Parathyroid adenoma (tissue), 2 donors: ENCODE measurements around the gene RNF121.

ENCODE experiments used
- H2AFZ ChIP-seq: fragments of 300-600 bp; sonication (generic); one replicate; pipeline ENCODE4 v1.7.0; 2017; ENCODE audit warnings: antibody characterized with exemption, mild to moderate bottlenecking
- H3K27ac ChIP-seq: fragments of 300-600 bp; sonication (generic); one replicate; pipeline ENCODE4 v1.7.0; 2017
- H3K27me3 ChIP-seq: fragments of 300-600 bp; sonication (generic); one replicate; pipeline ENCODE4 v1.7.0; 2017; ENCODE audit warnings: low read length; ENCODE audit not compliant: control insufficient read depth, insufficient read depth
- H3K36me3 ChIP-seq: fragments of 300-600 bp; sonication (generic); one replicate; pipeline ENCODE4 v1.7.0; 2017; ENCODE audit warnings: low read length; ENCODE audit not compliant: control insufficient read depth, insufficient read depth
- H3K4me1 ChIP-seq: fragments of 300-600 bp; sonication (generic); one replicate; pipeline ENCODE4 v1.7.0; 2017; ENCODE audit warnings: control low read depth
- H3K4me2 ChIP-seq: fragments of 300-600 bp; sonication (generic); one replicate; pipeline ENCODE4 v1.7.0; 2017; ENCODE audit warnings: low read length
- H3K4me3 ChIP-seq: fragments of 300-600 bp; sonication (generic); one replicate; pipeline ENCODE4 v1.7.0; 2017; ENCODE audit warnings: low read depth, low read length
- H3K79me2 ChIP-seq: fragments of 300-600 bp; sonication (generic); one replicate; pipeline ENCODE4 v1.7.0; 2017; ENCODE audit warnings: control low read depth
- H3K9ac ChIP-seq: fragments of 300-600 bp; sonication (generic); one replicate; pipeline ENCODE4 v1.7.0; 2017; ENCODE audit warnings: mild to moderate bottlenecking
- H3K9me3 ChIP-seq: fragments of 300-600 bp; sonication (generic); one replicate; pipeline ENCODE4 v1.7.0; 2017; ENCODE audit warnings: low read length; ENCODE audit not compliant: control insufficient read depth
- CTCF ChIP-seq: fragments of 300-600 bp; sonication (generic); IDR thresholded peaks from one replicate; pipeline ENCODE4 v1.7.0; 2017; ENCODE audit warnings: antibody characterized with exemption, mild to moderate bottlenecking
- donor health status: primary hyperparathyroidism.

RNF121 gene

DNA sequence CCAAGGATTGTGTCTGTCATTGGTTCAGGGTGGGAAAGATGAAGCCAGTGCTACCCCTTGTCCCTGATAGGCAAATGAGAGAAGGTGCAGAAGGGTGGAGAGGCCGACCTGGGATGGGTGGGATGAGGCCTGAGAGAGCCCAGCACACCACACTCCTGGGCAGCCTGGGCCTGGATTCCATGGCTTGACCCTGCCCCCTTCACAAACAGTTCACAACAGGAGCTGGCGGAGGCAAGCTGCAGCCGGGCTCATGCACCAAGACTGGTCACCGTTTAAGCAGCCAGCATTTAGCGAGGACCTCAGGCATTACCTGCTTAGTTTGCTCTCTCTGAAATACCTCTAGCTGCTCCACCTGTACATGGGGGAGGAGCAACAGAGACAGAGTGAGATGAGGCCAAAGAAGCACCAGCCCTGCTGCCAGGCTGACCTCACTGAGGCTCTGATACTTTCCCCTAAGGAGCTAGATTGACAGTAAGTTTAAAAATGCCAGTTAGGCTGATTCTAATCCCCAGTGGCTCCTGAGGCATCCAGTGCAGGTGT lies 83.3 kb downstream of the RNF121 start:
- Histone ChIP-seq H3K4me1 (peaks cover 37% of the 10 kb centered on the region), H3K27me3 (no peaks in the 10 kb centered on the region), H3K36me3 (no peaks in the 10 kb centered on the region), H2AFZ (no peak overlapping the region), H3K27ac (peak overlapping the region; percentile 82), H3K9ac (no peak overlapping the region), H3K79me2 (peaks cover 6% of the 10 kb centered on the region), H3K4me2 (no peak overlapping the region), H3K9me3 (no peaks in the 10 kb centered on the region), H3K4me3 (no peak overlapping the region)
- no peak for TF ChIP-seq CTCF

DNA sequence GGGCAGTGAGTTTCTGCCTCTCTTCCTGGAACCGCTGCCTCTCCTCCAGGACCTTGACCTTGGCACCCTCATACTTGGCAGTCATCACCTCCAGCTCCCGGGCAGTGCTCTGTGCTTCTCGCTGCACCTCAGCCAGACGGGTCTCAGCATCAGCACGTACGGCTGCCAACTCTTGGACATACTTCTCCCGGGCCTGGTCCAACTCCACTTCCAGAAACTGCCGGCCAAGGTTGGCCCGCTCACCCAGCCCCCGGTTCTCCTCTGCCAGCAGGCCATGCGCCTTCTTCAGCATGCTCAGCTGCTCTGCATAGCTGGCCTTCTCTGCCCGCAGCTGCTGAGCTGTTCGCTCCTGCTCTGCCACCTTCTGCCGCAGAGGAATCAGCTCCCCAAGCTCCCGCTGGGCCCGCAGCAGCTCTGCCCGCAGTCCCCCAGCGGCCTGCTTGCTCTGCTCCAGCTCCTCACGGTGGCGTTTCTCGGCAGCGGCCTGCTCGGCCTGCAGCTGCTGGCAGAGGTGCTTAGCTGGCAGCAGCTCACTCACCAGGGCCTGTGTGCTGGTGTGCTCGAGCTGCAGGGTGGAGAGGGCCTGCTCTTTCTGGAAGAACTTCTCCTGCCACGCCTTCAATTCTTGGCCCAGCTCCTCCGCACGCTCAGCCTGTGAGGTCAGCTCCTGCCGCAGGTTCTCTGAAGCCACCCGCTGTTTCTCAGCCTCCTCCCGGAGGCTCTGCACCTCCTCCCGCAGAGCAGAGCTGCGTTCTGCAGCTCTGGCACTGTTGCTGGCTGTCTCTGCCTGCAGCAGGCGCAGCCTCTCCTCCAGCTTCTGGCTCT lies 84.3 kb downstream of the RNF121 start:
- H3K79me2 ChIP-seq: peaks cover 6% of the 10 kb centered on the region
- no peak overlapping the region for H2AFZ ChIP-seq
- TF ChIP-seq CTCF: no peak
- H3K9ac ChIP-seq: no peak overlapping the region
- no peaks in the 10 kb centered on the region for H3K27me3 ChIP-seq
- H3K4me1 ChIP-seq: peaks cover 37% of the 10 kb centered on the region
- H3K4me3 ChIP-seq: no peak overlapping the region
- H3K4me2 ChIP-seq: no peak overlapping the region
- no peaks in the 10 kb centered on the region for H3K9me3 ChIP-seq
- peak overlapping the region; percentile 82 for H3K27ac ChIP-seq
- no peaks in the 10 kb centered on the region for H3K36me3 ChIP-seq

GRCh38 chr11:72013765-72014711 lies 85.2 kb downstream of the RNF121 start:
- H3K9me3 ChIP-seq: no peaks in the 10 kb centered on the region
- H3K4me2 ChIP-seq: peak overlapping the region; percentile 26
- TF ChIP-seq CTCF: no peak
- H3K4me1 ChIP-seq: peaks cover 37% of the 10 kb centered on the region
- no peaks in the 10 kb centered on the region for H3K36me3 ChIP-seq
- no peak overlapping the region for H3K9ac ChIP-seq
- no peak overlapping the region for H3K4me3 ChIP-seq
- no peaks in the 10 kb centered on the region for H3K27me3 ChIP-seq
- H3K27ac ChIP-seq: peak overlapping the region; percentile 82
- H2AFZ ChIP-seq: no peak overlapping the region
- H3K79me2 ChIP-seq: peaks cover 6% of the 10 kb centered on the region

- peaks cover 37% of the 10 kb centered on the region for H3K4me1 ChIP-seq
- TF ChIP-seq CTCF: no peak
- H3K9me3 ChIP-seq: no peaks in the 10 kb centered on the region
- no peaks in the 10 kb centered on the region for H3K36me3 ChIP-seq
- H3K27ac ChIP-seq: peak overlapping the region; percentile 82
- no peak overlapping the region for H3K4me3 ChIP-seq
- no peak overlapping the region for H2AFZ ChIP-seq
- H3K27me3 ChIP-seq: no peaks in the 10 kb centered on the region
- peaks cover 6% of the 10 kb centered on the region for H3K79me2 ChIP-seq
- peak overlapping the region; percentile 22 for H3K4me2 ChIP-seq
- H3K9ac ChIP-seq: no peak overlapping the region
These were observed 86.0 kb downstream of the RNF121 start for GRCh38 chr11:72014761-72015320.
